ENCODE measurements around the gene STUM. TPM values are rescaled to one million over a fixed set of nuclear protein-coding genes. Genes with fewer than 3 reads are reported as not detected.

The STUM gene
- total and polyA plus RNA-seq, 2 of the 8 experiments (the other 6 are each of a cell fraction or from before 2014, with no cell fraction given), result 0.76 to 1.2 TPM

- TF ChIP-seq BCL11A (IDR thresholded peaks at IDR 0.05; ENCODE audit: low read depth in 2 of 2, low read length in 2 of 2) (no peak), SIN3A (conservative IDR thresholded peaks at IDR 0.05 in 1 of 2, IDR thresholded peaks at IDR 0.05 in 1 of 2; ENCODE audit: low read depth in 1 of 2, low read length in 2 of 2) (no peak), CHD7 (IDR thresholded peaks at IDR 0.05; ENCODE audit: insufficient replicate concordance, low read length) (no peak), TAF1 (IDR thresholded peaks at IDR 0.05; ENCODE audit: low read depth, low read length) (no peak)
These were observed 21.4 kb downstream of the STUM start (continued) for GRCh38 chr1:226569879-226570547.

Measured in H1 (cell line).